Measurements from ENCODE around the gene ZNF718.
"Not testable (repeated sequence)": the region's sequence is repeated elsewhere in the genome, so short reads cannot be mapped to it uniquely, and the experiment has no call there.

The ZNF718 gene

DNA sequence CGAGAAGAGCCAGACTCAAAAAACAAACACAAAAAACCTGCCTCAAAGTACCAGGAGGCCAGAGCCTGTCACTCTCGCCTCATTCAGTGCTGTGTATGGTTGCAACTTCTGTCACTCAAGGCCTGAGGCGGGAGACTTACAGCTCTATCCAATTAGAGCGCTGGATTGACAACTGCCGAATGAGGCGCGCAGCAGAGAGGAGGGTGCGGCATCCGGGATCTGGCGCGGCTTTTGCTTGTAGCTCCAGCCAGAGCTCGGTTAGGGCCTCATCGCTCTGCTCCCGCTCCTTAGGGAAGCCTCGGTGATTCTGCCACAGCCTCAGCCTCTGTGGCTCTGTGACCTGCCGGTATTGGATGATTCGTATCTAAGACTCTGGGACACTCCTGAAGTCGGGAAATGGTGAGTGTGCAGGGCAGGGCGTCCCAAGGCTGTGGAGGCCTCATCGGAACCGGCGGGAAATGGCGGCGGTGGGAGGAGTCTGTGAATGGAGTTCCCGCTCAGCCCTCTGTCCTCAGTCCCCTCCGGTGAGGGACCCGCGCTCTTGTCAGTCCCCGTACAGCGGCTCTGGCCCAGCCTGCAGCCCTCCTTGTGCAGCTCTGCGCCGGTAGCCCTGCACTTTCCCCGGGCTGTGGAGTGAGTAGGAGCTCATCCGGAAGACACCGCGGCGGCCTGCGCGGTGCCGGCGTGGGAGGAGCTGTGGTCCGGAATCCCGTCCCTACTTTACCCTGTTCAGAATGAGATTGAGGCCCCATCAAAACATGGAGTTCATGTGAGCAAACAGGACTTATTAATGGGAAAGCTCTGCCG lies at the start of gene ZNF718:
ZNF718 (plus strand) TSS at position 227 of the 807 bp plus-strand sequence; CDS start at position 397, 170 bp downstream.
- peak; percentile 87 for DNase-seq (ENCODE audit: low read depth)

DNA sequence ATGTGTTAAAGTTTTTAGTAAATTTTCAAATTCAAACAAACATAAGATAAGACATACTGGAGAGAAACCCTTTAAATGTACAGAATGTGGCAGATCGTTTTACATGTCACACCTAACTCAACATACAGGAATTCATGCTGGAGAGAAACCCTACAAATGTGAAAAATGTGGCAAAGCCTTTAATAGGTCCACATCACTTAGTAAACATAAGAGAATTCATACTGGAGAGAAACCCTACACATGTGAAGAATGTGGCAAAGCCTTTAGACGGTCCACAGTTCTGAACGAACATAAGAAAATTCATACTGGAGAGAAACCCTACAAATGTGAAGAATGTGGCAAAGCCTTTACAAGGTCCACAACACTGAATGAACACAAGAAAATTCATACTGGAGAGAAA lies 38.4 kb upstream of the ZNF718 start:
- no peak for DNase-seq (ENCODE audit: low read depth)

DNA sequence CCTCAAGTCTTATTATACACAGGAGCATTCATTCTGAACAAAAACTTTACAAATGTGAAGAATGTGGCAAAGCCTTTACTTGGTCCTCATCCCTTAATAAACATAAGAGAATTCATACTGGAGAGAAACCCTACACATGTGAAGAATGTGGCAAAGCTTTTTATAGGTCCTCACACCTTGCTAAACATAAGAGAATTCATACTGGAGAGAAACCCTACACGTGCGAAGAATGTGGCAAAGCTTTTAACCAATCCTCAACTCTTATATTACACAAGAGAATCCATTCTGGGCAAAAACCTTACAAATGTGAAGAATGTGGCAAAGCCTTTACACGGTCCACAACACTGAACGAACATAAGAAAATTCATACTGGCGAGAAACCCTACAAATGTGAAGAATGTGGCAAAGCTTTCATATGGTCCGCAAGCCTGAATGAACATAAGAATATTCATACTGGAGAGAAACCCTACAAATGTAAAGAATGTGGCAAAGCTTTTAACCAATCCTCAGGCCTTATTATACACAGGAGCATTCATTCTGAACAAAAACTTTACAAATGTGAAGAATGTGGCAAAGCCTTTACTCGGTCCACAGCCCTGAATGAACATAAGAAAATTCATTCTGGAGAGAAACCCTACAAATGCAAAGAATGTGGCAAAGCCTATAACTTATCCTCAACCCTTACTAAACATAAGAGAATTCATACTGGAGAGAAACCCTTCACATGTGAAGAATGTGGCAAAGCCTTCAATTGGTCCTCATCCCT lies 37.6 kb upstream of the ZNF718 start:
- DNase-seq (ENCODE audit: low read depth), result not testable (repeated sequence)

- no peak for DNase-seq (ENCODE audit: low read depth)
These were observed 25.9 kb upstream of the ZNF718 start for GRCh38 chr4:98386-98785.

DNA sequence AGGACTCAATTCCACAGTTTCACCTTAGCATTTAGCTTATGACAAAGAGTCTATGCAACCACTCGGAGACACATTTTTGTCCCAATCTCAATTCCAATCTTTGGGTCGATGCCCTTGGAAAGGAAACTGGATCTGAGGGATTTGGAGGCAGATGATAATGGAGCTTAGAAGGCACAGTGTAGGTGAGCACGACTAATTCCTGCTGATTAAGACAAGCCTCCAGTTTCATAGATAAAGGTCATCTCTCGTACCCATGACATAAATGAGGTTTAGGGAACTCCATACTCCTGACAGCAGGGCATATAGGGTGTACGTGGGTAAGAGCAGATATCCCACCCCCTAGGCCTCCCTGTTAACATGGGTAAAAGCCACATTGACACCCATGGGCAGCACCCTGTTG lies 24.4 kb upstream of the ZNF718 start:
- no peak for DNase-seq (ENCODE audit: low read depth)

DNA sequence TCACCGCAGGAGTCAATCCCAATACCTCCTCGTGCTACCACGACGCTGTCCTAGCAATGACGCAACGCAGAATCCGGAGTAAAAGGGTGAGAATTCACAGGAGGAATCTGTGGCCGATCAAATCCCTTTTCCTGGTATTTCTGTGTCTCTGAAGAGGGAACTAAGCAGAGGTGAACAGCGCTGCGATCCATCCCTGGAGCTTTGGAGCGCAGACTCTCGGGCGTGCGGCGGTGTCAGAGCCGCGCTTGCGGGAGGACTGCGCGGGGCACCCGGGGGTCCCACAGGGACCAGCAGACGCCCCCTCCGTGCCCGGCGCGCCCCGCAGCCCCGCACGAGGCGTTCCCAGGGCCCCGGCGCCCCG lies 17.2 kb upstream of the ZNF718 start:
- no peak for DNase-seq (ENCODE audit: low read depth)

DNA sequence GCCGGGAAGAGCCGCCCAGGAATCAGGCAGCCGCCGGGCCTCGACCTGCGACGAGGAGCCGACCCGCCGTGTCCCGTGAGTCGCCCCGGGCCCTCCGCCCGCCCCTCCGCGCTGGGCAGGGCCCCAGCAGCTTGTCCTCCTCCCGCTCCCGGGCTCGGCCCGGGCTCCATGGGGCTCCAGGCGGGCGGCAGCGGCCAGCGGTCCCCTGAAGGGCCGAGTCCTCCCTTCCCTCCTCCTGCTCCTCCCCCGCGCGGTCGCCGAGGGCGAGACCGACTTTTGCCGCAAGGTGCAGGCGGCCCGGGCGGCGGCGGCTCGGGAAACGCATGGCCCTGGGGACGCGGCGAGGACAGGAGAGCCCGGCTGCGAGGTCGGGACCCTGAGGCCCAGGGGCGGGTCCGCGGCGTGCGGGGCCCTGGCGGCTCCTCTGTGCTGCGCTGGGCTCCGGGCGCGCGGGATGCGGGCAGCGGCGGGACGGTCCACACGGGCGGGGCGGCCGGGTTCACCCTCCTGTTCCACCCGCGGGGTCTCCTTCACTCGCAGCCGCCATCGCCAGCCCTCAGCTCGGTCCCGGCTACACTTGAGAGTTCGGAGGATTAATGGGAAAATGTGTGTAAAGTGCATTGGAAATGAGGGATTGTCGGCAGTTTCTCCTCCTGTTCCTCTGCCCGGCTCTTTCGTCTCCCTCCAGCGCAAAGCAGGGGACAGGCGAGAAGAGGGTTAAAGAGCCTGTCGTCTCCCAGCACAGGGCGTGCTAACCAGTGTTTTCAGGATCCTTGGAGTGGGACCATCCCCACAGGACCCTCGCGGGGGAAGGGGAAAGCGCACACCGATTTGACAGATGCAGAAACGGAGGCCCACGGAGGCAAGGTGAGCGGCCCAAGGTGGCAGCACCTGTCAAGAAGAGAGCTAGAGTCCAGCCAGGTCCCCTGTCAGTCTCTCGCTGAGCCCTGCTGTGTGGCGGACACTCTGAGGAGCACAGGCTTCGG lies 16.6 kb upstream of the ZNF718 start:
- no peak for DNase-seq (ENCODE audit: low read depth)

DNA sequence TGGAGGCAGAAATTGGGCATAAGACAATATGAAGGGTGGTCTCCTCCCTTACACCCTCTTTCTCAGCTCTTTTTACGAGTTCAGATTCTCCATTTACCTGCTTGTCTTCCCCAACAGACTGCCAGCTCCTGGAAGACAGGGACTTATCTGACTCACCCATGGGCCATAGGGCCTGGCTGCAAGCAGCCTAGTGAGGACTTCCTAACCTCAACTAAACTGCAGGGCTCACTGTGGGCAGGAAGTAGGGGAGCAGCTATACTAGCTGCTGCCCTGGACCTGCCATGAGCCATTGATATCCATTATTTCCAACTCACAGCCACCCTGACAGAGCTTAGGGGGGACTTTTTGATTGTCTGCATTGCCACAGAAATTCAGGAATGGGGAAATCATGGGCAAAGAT lies 11.5 kb upstream of the ZNF718 start:
- no peak for DNase-seq (ENCODE audit: low read depth)

DNA sequence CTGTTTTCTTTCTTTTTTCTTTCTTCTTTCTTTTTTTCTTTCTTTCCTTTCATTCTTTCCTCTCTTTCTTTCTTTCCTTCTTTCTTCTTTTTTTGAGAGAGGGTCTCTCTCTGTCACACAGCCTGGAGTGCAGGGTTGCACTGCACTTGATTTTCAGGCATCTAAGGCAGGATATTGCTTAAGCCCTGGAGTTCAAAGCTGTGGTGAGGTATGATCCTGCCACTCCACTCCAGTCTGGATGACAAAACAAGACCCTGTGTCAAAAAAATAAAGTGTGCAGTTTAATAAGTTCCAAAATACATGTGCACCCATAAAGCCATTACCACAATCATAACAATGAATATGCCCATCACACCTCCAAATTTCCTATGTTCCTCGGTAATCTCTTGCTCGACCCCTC lies 10.6 kb upstream of the ZNF718 start:
- no peak for DNase-seq (ENCODE audit: low read depth)

- no peak for DNase-seq (ENCODE audit: low read depth)
These were observed 10.2 kb upstream of the ZNF718 start for GRCh38 chr4:114149-114548.

DNA sequence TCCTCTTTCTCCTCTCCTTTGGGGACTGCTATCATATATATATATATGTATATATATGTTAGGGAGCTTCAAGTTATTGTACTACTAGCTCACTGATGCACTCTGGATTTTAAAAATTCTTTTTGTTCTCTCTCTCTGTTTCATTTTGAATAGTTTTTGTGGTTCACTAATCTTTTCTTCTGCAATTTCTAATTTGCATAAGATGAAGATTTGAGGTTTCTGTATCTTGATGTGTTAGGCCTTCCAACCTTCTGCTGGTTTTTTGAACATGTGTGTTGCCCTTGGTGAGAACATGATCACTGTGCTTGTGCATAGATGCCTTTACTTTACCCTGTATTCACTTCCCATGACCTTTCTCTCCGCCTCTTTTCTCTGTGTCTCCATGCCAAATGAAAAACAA lies 7.8 kb upstream of the ZNF718 start:
- DNase-seq (ENCODE audit: low read depth), result no peak

DNA sequence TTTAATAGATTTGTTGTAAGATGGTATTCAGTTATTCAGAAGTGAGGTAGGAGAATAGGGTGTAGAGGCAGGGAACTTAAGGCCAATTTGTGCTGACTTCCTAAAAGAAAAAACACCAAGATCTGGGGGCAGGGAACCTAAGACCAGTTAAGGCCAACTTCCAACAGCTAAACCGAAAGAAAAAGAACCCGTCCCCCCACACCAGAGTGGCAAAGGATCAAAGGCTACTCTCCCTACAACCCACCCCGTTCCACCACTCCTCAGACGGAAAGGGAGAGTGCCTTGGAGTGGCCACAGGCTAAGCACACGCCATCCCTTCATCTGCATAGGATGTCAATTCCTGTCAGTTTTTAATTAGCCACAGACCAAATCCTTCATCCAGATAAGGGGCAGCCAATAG lies 3.7 kb upstream of the ZNF718 start:
- DNase-seq (ENCODE audit: low read depth), result no peak

GRCh38 chr4:121408-122084 lies 2.8 kb upstream of the ZNF718 start:
- DNase-seq (ENCODE audit: low read depth), result peak; percentile 29

GRCh38 chr4:123922-124274 lies 403 bp upstream of the ZNF718 start:
- DNase-seq (ENCODE audit: low read depth), result not testable (repeated sequence)

GRCh38 chr4:125091-125771 lies 930 bp downstream of the ZNF718 start:
- no peak for DNase-seq (ENCODE audit: low read depth)

DNA sequence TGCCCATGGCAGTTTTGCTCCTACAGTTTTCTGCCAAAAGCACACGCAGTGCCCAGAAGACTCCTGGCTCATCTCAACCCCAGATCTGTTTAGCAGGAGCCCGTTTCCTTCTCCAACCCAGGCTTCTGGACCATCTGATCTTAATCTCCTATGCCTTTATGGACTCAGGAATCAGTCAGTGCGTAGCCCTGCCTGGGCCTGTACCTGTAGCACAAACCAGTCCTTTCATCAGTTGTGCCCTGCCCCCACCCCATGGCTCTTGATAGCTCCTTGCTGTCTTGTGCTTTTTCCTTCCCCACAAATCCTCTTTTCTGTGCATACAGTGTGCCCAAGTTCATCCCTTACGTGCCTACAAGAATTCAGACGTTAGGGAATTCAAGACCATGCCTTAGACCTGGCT lies 1.5 kb downstream of the ZNF718 start:
- DNase-seq (ENCODE audit: low read depth), result no peak

DNA sequence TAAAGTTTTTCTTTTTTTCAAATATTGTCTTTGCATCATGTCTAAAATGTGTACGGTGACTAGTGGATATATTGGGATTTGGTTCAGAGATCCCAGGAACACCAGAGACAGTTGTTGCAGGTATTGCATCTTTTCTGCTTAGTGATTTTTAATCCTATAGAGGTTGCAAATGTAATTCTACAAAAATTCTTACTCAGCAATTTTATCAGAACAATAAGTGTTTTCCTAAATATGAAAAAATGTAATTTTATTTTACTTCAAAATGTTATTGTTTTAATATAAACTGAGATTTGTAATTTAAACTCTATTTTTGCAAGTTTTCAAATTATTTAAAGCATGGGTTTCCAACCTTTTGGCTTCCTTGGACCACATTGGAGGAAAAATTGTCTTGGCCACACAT lies 8.2 kb downstream of the ZNF718 start:
- DNase-seq (ENCODE audit: low read depth), result no peak

GRCh38 chr4:138935-139334 lies 14.6 kb downstream of the ZNF718 start:
- no peak for DNase-seq (ENCODE audit: low read depth)

DNA sequence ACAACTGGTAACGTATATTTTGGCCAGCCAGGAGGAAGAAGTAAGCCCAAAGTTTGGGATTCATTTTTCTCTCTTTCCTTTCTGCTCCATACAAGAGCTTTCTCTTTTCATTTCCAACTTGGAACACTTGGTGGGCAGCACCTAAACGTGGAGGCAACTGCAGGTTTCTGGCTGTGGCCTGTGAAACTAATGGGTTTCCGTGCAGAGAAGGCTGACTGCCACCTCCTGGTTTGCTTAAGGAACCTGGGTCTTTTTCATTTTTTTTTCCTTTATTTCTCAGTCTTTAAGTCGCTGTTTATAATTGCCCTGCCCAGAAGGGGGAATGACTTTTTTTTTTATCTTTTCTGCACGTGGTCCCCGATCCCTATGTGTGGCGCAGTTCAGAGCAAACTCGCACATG lies 15.4 kb downstream of the ZNF718 start:
- DNase-seq (ENCODE audit: low read depth), result no peak

DNA sequence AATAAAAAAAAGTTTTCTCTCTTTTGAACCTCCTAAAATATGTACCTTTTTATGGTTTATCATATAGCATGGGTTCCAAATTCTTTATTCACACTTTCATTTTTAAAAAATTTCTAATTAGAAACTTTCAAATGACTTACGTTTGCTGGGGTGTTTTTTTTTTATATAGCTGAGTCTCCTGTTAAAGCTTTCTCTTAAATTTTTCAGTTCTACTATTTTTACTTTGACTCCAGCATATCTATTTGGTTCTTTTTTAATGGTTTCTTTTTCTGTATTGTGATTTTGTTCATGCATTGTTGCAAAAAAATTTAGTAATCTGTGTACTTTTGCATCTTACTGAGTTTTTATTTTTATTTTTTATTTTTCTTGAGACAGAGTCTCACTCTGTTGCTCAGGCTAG lies 22.3 kb downstream of the ZNF718 start:
- DNase-seq (ENCODE audit: low read depth), result no peak

DNA sequence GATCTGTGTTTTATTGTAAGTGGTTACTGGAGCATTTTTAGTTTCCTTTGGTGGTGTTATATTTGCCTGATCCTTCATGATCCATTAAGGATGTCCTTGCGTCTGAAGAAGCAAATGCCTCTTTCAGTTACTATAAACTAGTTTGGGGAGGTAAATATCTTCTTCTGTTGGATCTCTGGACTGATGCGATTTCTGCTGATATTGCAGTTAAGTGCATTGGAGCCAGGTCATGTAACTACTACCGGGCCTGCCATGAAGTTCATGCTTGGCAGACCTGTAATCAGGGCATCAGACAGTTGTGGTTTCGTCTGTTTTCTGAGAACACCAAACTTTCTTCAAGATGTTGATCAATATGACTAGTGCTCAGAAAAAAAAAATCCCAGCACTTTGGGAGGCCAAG lies 22.9 kb downstream of the ZNF718 start:
- no peak for DNase-seq (ENCODE audit: low read depth)
